Omental fat pad (tissue), 4 donors: ENCODE measurements around the gene CAPN14. TPM values are rescaled to one million over a fixed set of nuclear protein-coding genes. Genes with fewer than 3 reads are reported as not detected.

Experiments used
- ATAC-seq: fragments of 150-250 bp; one replicate; pipeline ENCODE4 v1.9.1; 2016; ENCODE audit warnings: mild to moderate bottlenecking, moderate library complexity; ENCODE audit not compliant: low FRiP score
- DNase-seq: peaks from one replicate; pipeline ENCODE4 v3.0.0-alpha.2; 2019; ENCODE audit warnings: low spot score
- total RNA-seq, 4 donors: library from RNA; depleted of rRNA; stranded (reverse); fragments of >200 nt; gene quantifications; one replicate each; pipeline ENCODE4 v1.1.0, GENCODE V29; 2016
- TF ChIP-seq, protein P1 (sequence below), 3 donors: fragments of 450-650 bp; IDR thresholded peaks; one replicate each; pipeline ENCODE4 v1.5.1; 2016 to 2017; ENCODE audit warnings: antibody characterized with exemption in 3 of 3, mild to moderate bottlenecking in 3 of 3, moderate library complexity in 2 of 3

The CAPN14 gene
- total RNA-seq, 4 donors from 2014 or later: 0.13 TPM; not detected in 3

DNA sequence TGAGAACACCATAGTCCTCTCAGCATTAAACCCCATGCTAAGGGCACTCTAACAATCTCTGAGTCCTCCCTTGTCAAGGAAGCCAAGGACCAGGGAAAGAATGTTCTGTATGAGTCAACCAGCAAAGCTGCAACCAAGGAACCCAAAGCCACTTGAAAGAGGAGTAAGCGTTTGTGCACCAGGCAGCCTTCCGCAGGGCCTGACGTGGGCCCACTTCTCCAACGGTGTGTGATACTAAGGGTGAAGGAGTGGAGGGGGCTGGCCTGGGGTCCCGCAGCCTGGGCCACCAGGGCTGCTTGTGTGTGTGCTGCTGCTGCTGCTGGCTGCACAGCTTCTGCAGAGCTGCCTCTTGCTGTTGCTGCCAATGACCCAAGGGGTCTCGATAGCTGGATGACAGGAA is 49.0 kb downstream of the CAPN14 start:
- DNase-seq: no peak

GRCh38 chr2:31166925-31167324 is 50.4 kb downstream of the CAPN14 start:
- TF ChIP-seq, protein P1, sequence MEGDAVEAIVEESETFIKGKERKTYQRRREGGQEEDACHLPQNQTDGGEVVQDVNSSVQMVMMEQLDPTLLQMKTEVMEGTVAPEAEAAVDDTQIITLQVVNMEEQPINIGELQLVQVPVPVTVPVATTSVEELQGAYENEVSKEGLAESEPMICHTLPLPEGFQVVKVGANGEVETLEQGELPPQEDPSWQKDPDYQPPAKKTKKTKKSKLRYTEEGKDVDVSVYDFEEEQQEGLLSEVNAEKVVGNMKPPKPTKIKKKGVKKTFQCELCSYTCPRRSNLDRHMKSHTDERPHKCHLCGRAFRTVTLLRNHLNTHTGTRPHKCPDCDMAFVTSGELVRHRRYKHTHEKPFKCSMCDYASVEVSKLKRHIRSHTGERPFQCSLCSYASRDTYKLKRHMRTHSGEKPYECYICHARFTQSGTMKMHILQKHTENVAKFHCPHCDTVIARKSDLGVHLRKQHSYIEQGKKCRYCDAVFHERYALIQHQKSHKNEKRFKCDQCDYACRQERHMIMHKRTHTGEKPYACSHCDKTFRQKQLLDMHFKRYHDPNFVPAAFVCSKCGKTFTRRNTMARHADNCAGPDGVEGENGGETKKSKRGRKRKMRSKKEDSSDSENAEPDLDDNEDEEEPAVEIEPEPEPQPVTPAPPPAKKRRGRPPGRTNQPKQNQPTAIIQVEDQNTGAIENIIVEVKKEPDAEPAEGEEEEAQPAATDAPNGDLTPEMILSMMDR (IDR thresholded peaks at IDR 0.05): no peak
- no peak for DNase-seq
- no peak for ATAC-seq

More for the DNA sequence above, 49.0 kb downstream of the CAPN14 start:
- TF ChIP-seq, protein P1 (IDR thresholded peaks at IDR 0.05): no peak
- ATAC-seq: no peak

GRCh38 chr2:31163011-31163539 is 54.2 kb downstream of the CAPN14 start:
- no peak for DNase-seq
- ATAC-seq: no peak
- TF ChIP-seq, protein P1 (IDR thresholded peaks at IDR 0.05): no peak

GRCh38 chr2:31161637-31162036 is 55.7 kb downstream of the CAPN14 start:
- no peak for DNase-seq
- ATAC-seq: no peak
- TF ChIP-seq, protein P1 (IDR thresholded peaks at IDR 0.05): no peak

DNA sequence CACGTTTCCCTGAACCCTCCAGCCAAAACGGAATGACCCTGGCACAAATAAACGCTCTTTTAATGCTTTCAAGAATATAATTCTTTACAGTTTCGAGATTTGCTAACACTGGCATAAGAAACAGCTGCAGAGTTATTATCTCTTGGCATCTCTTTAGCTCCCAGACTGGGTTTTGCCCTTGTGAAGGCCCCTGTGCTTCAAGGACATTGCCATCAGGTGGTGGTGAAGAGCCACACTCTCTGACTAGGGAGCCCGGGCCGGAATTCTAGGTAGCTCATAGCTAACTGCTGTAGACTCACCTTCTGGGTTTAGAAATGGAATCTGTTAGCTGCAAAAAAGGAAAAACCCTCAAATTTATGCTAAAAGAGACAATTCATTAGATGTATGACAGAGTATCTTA is 65.8 kb downstream of the CAPN14 start:
- DNase-seq: no peak
- TF ChIP-seq, protein P1 (IDR thresholded peaks at IDR 0.05): no peak
- ATAC-seq: no peak

DNA sequence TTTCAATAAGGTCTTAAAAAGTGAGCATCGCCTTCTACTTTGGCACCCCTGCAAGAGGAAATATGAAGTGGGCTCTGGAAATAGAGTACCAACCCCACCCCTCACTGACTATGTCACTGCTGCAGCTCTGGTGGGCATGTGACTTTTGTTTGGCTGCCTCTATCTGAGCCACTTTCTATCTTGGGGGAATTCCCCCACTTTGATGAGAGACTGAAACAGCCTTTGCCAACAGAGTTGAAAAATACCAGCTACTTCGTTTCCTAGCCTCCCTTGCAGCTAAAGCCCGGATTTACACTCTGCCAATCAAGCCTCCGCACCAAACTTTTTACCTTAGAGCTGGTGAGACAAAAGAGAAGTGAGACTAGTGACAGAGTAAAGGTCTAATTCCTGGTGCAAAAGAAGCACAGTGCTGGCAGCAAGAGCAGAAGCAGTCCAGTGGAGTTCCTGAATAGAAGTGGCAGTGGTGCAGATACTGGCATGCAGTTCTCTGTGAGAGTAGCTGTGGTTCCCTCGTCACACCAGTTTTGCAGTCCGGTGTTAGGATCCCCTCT is 67.1 kb downstream of the CAPN14 start:
- TF ChIP-seq, protein P1 (IDR thresholded peaks at IDR 0.05): no peak
- ATAC-seq: no peak
- DNase-seq: no peak

DNA sequence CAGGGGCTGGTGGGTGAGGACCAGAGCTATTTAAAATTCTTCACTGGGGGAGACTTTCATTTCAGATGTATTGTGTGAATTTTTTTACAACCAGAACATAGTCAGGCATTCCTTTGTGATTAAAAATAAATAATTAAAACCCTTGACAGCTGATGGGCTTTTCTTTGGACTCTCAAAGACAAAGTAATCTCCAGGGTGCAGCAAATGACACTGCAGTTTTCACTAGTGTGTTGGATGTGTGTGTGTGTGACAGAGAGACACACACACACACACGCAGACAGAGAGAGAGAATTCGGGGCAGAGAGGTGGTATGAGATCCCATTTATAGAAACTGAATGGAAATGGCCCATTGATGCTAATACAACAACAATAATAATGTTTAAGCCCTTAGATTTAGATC is 68.8 kb downstream of the CAPN14 start:
- ATAC-seq (no peak), DNase-seq (no peak)
- TF ChIP-seq, protein P1 (IDR thresholded peaks at IDR 0.05): no peak
